Nephron progenitor cell (in vitro differentiated cells): Measurements from ENCODE around the gene NOS1.
"Not testable (repeated sequence)": the region's sequence is repeated elsewhere in the genome, so short reads cannot be mapped to it uniquely, and the experiment has no call there.

Experiments
- DNase-seq: peaks from one replicate; pipeline ENCODE4 v3.0.0; 2021
- H3K27ac Mint-ChIP-seq: 2 replicates; pipeline ENCODE4 v1.8.0; 2021; ENCODE audit warnings: mild to moderate bottlenecking, moderate library complexity, mixed read lengths
- H3K27me3 Mint-ChIP-seq: 2 replicates; pipeline ENCODE4 v1.8.0; 2021; ENCODE audit warnings: mild to moderate bottlenecking, low read depth, mixed read lengths; ENCODE audit not compliant: poor library complexity
- H3K36me3 Mint-ChIP-seq: 2 replicates; pipeline ENCODE4 v1.8.0; 2021; ENCODE audit warnings: low read depth, mixed read lengths
- H3K4me1 Mint-ChIP-seq: 2 replicates; pipeline ENCODE4 v1.8.0; 2021; ENCODE audit warnings: mixed read lengths
- H3K4me3 Mint-ChIP-seq: 2 replicates; pipeline ENCODE4 v1.8.0; 2021; ENCODE audit warnings: mild to moderate bottlenecking, moderate library complexity, mixed read lengths
- H3K9me3 Mint-ChIP-seq: 2 replicates; pipeline ENCODE4 v1.8.0; 2021; ENCODE audit warnings: mild to moderate bottlenecking, moderate library complexity, mixed read lengths
- TF ChIP-seq, protein P1 (sequence below): fragments of 200-600 bp; sonication (generic); IDR thresholded peaks from 2 replicates; pipeline ENCODE4 v1.5.0; 2021; ENCODE audit warnings: antibody characterized with exemption

Gene NOS1

DNA sequence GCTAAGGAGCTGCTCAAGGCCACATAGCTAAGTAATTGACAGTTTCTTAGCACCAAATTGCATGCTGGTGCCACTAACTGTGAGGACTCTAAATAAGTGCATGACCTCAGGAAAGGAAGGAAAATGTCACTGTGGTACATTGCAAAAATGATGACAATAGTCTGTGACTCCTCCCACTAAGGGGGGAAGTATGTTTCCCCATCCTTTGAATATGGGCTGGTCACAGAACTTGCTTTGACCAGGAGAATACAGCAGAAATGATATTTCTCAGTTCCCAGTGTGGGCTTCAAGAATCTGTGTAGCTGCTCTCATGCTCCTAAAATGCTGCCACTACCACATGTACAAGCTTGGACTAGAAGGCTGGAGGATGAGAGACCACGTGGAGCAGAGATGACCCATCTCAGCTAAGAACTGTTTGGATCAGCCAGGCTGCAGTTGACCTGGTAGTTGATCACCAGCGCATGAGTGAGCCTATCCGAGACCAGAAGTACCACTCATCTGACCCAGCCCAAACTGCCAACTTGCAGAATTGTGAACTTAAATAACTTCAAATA lies 42.2 kb upstream of the NOS1 start:
- peaks cover 19% of the 10 kb centered on the region for H3K27me3 Mint-ChIP-seq
- H3K4me3 Mint-ChIP-seq: no peak overlapping the region

DNA sequence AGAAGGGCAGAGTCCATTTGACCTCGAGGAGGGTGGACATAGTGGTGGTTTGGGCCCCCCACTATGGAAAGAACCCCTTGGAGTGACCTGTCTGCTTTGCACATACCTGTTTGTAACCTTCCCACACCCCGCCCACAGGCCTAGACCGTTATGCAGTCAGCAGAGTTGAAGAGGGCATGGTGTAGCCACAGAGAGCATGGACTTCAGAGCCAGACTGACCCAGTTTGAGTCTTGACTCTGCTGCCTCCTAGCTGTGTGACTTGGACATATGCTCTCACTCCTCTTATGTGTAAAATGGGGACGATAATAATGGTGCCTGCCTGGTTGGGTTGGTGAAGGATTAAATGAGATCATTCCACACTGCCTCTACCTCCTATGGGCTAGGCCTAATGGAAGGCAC lies 40.9 kb upstream of the NOS1 start:
- no peaks in the 10 kb centered on the region for H3K36me3 Mint-ChIP-seq
- peaks cover 24% of the 10 kb centered on the region for H3K9me3 Mint-ChIP-seq
- no peak overlapping the region for H3K4me3 Mint-ChIP-seq
- no peak overlapping the region for H3K27ac Mint-ChIP-seq
- H3K27me3 Mint-ChIP-seq: peaks cover 16% of the 10 kb centered on the region
- no peak for DNase-seq
- TF ChIP-seq, protein P1, sequence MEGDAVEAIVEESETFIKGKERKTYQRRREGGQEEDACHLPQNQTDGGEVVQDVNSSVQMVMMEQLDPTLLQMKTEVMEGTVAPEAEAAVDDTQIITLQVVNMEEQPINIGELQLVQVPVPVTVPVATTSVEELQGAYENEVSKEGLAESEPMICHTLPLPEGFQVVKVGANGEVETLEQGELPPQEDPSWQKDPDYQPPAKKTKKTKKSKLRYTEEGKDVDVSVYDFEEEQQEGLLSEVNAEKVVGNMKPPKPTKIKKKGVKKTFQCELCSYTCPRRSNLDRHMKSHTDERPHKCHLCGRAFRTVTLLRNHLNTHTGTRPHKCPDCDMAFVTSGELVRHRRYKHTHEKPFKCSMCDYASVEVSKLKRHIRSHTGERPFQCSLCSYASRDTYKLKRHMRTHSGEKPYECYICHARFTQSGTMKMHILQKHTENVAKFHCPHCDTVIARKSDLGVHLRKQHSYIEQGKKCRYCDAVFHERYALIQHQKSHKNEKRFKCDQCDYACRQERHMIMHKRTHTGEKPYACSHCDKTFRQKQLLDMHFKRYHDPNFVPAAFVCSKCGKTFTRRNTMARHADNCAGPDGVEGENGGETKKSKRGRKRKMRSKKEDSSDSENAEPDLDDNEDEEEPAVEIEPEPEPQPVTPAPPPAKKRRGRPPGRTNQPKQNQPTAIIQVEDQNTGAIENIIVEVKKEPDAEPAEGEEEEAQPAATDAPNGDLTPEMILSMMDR: no peak
- H3K4me1 Mint-ChIP-seq: peaks cover 2% of the 10 kb centered on the region

More for the DNA sequence above, 42.2 kb upstream of the NOS1 start:
- Mint-ChIP-seq H3K27ac (no peak overlapping the region), H3K9me3 (peaks cover 15% of the 10 kb centered on the region), H3K4me1 (peaks cover 15% of the 10 kb centered on the region), H3K36me3 (no peaks in the 10 kb centered on the region)
- DNase-seq: no peak
- TF ChIP-seq, protein P1: no peak

DNA sequence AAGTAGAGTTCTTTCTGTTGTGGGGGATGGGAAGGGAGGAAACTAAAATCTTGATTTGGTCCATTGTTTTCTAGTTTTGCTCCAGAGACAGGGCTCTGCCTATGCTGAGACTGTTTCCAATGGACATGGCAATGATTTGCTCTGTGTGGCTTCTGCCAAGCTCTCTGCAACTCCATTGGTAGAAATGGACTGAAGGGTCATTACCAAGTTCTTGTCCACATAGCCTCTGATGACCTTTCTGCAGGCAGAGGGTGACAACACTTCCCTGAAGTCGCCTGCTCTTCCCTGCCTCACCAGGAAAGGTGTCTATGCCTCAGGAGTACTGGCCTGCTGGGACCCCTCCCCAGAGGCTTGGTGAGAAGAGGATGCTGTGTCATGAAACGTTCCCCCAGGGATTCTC lies 39.5 kb upstream of the NOS1 start:
- TF ChIP-seq, protein P1: no peak
- Mint-ChIP-seq H3K4me1 (no peaks in the 10 kb centered on the region), H3K9me3 (peaks cover 34% of the 10 kb centered on the region), H3K36me3 (no peaks in the 10 kb centered on the region), H3K27ac (no peak overlapping the region), H3K27me3 (peaks cover 24% of the 10 kb centered on the region), H3K4me3 (no peak overlapping the region)
- DNase-seq: no peak

DNA sequence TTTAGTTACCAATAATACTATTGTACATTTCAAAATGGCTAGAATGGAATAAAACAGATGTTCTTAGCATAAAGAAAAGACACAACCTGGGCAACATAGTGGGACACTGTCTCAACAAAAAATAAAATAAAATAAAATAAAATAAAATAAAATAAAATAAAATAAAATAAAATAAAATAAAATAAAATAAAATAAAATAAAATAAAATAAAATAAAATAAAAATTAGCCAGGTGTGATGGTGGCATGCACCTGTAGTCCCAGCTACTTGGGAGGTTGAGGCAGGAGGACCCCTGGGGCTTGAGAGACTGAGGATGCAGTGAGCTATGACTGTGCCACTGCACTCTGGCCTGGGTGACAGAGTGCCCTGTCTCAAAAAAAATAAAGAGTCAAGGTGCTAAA lies 37.1 kb upstream of the NOS1 start:
- H3K36me3 Mint-ChIP-seq: not testable (repeated sequence)

DNA sequence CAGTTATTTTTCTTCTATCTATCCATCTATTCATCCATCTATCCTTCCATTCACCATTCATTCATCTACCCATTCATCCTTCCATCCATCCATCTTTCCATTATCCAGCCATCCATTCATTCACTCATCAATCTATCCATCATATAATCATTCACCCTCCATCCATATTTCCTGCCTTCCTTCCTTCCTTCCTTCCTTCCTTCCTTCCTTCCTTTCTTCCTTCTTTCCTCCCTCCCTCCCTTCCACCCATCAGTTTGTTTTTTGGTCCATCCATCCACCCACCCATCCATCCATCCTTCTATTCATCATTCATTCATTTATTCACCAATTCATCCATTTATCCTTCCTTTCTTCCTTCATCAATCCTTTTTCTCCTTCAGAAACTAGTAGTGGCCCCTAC lies 34.3 kb upstream of the NOS1 start:
- TF ChIP-seq, protein P1: no peak
- H3K4me1 Mint-ChIP-seq: no peaks in the 10 kb centered on the region
- no peak for DNase-seq
- H3K27me3 Mint-ChIP-seq: peaks cover 33% of the 10 kb centered on the region
- no peak overlapping the region for H3K4me3 Mint-ChIP-seq
- no peak overlapping the region for H3K27ac Mint-ChIP-seq
- no peaks in the 10 kb centered on the region for H3K36me3 Mint-ChIP-seq
- H3K9me3 Mint-ChIP-seq: peaks cover 33% of the 10 kb centered on the region

More for the DNA sequence above, 37.1 kb upstream of the NOS1 start:
- H3K4me1 Mint-ChIP-seq, H3K27ac Mint-ChIP-seq, DNase-seq, H3K4me3 Mint-ChIP-seq: not testable (repeated sequence)
- Mint-ChIP-seq H3K27me3 (peaks cover 23% of the 10 kb centered on the region), H3K9me3 (peaks cover 28% of the 10 kb centered on the region)

DNA sequence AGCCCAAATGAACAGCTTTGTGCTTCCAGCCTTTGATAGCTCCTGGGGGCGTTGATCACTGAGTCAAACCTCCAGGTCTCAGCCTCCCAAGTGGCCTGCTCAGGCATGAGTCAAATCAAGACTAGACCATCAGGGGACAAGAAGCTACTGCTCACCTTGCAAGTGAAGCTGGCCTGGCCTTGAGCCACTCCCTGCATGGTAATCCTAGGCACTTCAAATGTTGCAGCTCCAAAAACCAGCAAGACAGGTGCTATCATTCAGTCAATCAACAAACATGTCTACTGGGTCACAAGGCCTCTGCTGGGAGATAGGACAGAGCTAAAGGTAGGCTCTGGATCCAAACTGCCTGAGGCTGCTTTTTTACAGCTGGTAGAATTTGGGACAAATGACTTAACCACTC lies 33.1 kb upstream of the NOS1 start:
- Mint-ChIP-seq H3K27ac (no peak overlapping the region), H3K27me3 (peaks cover 33% of the 10 kb centered on the region), H3K36me3 (no peaks in the 10 kb centered on the region), H3K4me3 (no peak overlapping the region), H3K9me3 (peaks cover 32% of the 10 kb centered on the region), H3K4me1 (peaks cover 2% of the 10 kb centered on the region)
- TF ChIP-seq, protein P1: no peak
- no peak for DNase-seq
